Loucy (cell line): ENCODE data around the gene ITSN2.

ENCODE experiments used
- H2AFZ ChIP-seq: fragments of 200-600 bp; sonication (generic); 2 replicates; pipeline ENCODE4 v1.6.0; 2016; ENCODE audit warnings: antibody characterized with exemption, mild to moderate bottlenecking, low read length, moderate library complexity
- H3F3A ChIP-seq: fragments of 200-600 bp; 2 replicates; pipeline ENCODE4 v1.6.0; 2016; ENCODE audit warnings: antibody characterized with exemption, low read depth, mild to moderate bottlenecking
- H3K27me3 ChIP-seq: fragments of 200-600 bp; sonication (generic); 2 replicates; pipeline ENCODE4 v1.6.1; 2014; ENCODE audit warnings: low read length, mild to moderate bottlenecking; ENCODE audit not compliant: insufficient read depth, poor library complexity, severe bottlenecking
- H3K36me3 ChIP-seq: fragments of 200-600 bp; sonication (generic); 2 replicates; pipeline ENCODE4 v1.6.1; 2016; ENCODE audit warnings: low read length; ENCODE audit not compliant: insufficient read depth
- H3K4me1 ChIP-seq: fragments of 200-600 bp; sonication (generic); 2 replicates; pipeline ENCODE4 v1.5.1; 2014; ENCODE audit warnings: low read length, mild to moderate bottlenecking; ENCODE audit not compliant: insufficient read depth, poor library complexity, severe bottlenecking
- H3K4me2 ChIP-seq: fragments of 200-600 bp; sonication (generic); 2 replicates; pipeline ENCODE4 v1.6.0; 2014; ENCODE audit warnings: antibody characterized with exemption, low read length, low read depth, mild to moderate bottlenecking; ENCODE audit not compliant: poor library complexity, severe bottlenecking
- H3K4me3 ChIP-seq: fragments of 200-600 bp; sonication (generic); 2 replicates; pipeline ENCODE4 v1.5.1; 2014; ENCODE audit warnings: low read length, mild to moderate bottlenecking, mixed read lengths; ENCODE audit not compliant: poor library complexity, severe bottlenecking
- H3K79me2 ChIP-seq: fragments of 200-600 bp; sonication (generic); 2 replicates; pipeline ENCODE4 v1.6.1; 2014; ENCODE audit warnings: low read length; ENCODE audit not compliant: insufficient read depth
- H3K9ac ChIP-seq: fragments of 200-600 bp; sonication (generic); 2 replicates; pipeline ENCODE4 v1.6.0; 2014; ENCODE audit warnings: mild to moderate bottlenecking, low read depth, low read length, moderate library complexity; ENCODE audit not compliant: poor library complexity, severe bottlenecking
- H3K9me2 ChIP-seq: fragments of 200-600 bp; sonication (generic); replicated peaks from 2 replicates; pipeline ENCODE4 v1.6.1; 2016; ENCODE audit warnings: low read depth, low read length, mixed read lengths
- H3K9me3 ChIP-seq: fragments of 200-600 bp; sonication (generic); 2 replicates; pipeline ENCODE4 v1.6.1; 2014; ENCODE audit warnings: mild to moderate bottlenecking, antibody characterized with exemption, low read length, low read depth; ENCODE audit not compliant: insufficient read depth
- H4K20me1 ChIP-seq: fragments of 200-600 bp; sonication (generic); 2 replicates; pipeline ENCODE4 v1.6.0; 2014; ENCODE audit warnings: antibody characterized with exemption, low read length, mild to moderate bottlenecking; ENCODE audit not compliant: insufficient read depth, poor library complexity, severe bottlenecking
- CTCF ChIP-seq: fragments of 200-600 bp; sonication (generic); conservative IDR thresholded peaks from 2 replicates; pipeline ENCODE4 v1.5.1; 2014; ENCODE audit warnings: mild to moderate bottlenecking, antibody characterized with exemption, low read length
- EZH2phosphoT487 ChIP-seq: fragments of 200-600 bp; IDR thresholded peaks from 2 replicates; pipeline ENCODE4 v1.6.1; 2018; ENCODE audit warnings: antibody characterized with exemption, mild to moderate bottlenecking, moderate library complexity, borderline replicate concordance

ITSN2 gene

GRCh38 chr2:24334245-24334633 lies 26.1 kb downstream of the ITSN2 start:
- H3K9ac ChIP-seq: no peak overlapping the region
- H3K4me1 ChIP-seq: peaks cover 20% of the 10 kb centered on the region
- H3K9me2 ChIP-seq: no peaks in the 10 kb centered on the region
- no peak overlapping the region for H3K4me3 ChIP-seq
- H3K79me2 ChIP-seq: peaks cover 80% of the 10 kb centered on the region
- TF ChIP-seq EZH2phosphoT487: no peak
- peaks cover 12% of the 10 kb centered on the region for H4K20me1 ChIP-seq
- no peaks in the 10 kb centered on the region; the same call in 1 of the 2 replicates for H3F3A ChIP-seq
- no peaks in the 10 kb centered on the region for H3K9me3 ChIP-seq
- no peak overlapping the region for H3K4me2 ChIP-seq
- no peak overlapping the region for H2AFZ ChIP-seq
- no peaks in the 10 kb centered on the region for H3K36me3 ChIP-seq
- H3K27me3 ChIP-seq: no peaks in the 10 kb centered on the region

- Histone ChIP-seq H4K20me1 (peaks cover 3% of the 10 kb centered on the region), H3F3A (no peaks in the 10 kb centered on the region; the same call in 1 of the 2 replicates)
Measured at GRCh38 chr2:24332791-24333540, 27.4 kb downstream of the ITSN2 start.

GRCh38 chr2:24330161-24330560 lies 30.2 kb downstream of the ITSN2 start:
- no peak for TF ChIP-seq CTCF
- TF ChIP-seq EZH2phosphoT487: no peak
- Histone ChIP-seq H3K9me2 (no peaks in the 10 kb centered on the region), H3K4me2 (peak overlapping the region; percentile 51), H3K36me3 (no peaks in the 10 kb centered on the region), H3K9ac (peak overlapping the region; percentile 22), H3K9me3 (no peaks in the 10 kb centered on the region), H3K79me2 (peaks cover 72% of the 10 kb centered on the region; the same call in 1 of the 2 replicates), H2AFZ (no peak overlapping the region), H3K4me1 (peaks cover 12% of the 10 kb centered on the region), H3K4me3 (peak overlapping the region; percentile 34), H3F3A (no peaks in the 10 kb centered on the region; the same call in 1 of the 2 replicates), H4K20me1 (no peaks in the 10 kb centered on the region), H3K27me3 (no peaks in the 10 kb centered on the region)

More at GRCh38 chr2:24332791-24333540, 27.4 kb downstream of the ITSN2 start:
- Histone ChIP-seq H3K79me2 (peaks cover 80% of the 10 kb centered on the region), H3K4me2 (no peak overlapping the region), H3K4me1 (peaks cover 16% of the 10 kb centered on the region), H3K9ac (no peak overlapping the region), H3K9me2 (no peaks in the 10 kb centered on the region), H3K4me3 (no peak overlapping the region), H3K36me3 (no peaks in the 10 kb centered on the region), H3K9me3 (no peaks in the 10 kb centered on the region), H2AFZ (no peak overlapping the region), H3K27me3 (no peaks in the 10 kb centered on the region)
- TF ChIP-seq CTCF: no peak
- TF ChIP-seq EZH2phosphoT487: no peak
